Stimulated activated naive CD8-positive, alpha-beta T cell treated with anti-CD3 and anti-CD28 coated beads, Interleukin-15, amount 100 ng/mL, for 72 hours (primary cell): ENCODE results near the gene HIKESHI.
"Not testable (repeated sequence)": the region's sequence is repeated elsewhere in the genome, so short reads cannot be mapped to it uniquely, and the experiment has no call there.

Source experiments
- ATAC-seq: fragments of 150-1000 bp; cut with Tn5 transposase; 2 replicates; pipeline ENCODE4 v1.10.0; 2021; ENCODE audit warnings: mild to moderate bottlenecking, moderate library complexity
- DNase-seq, 2 donors: peaks; one replicate each; pipeline ENCODE4 v3.0.0; 2021 to 2022
- H3K27ac Mint-ChIP-seq, 2 donors: one replicate each; pipeline ENCODE4 v1.8.0; 2022; ENCODE audit warnings: mild to moderate bottlenecking in 2 of 2, mixed read lengths in 2 of 2, moderate library complexity in 2 of 2
- H3K27me3 Mint-ChIP-seq: one replicate; pipeline ENCODE4 v1.8.0; 2022; ENCODE audit warnings: mixed read lengths
- H3K4me1 Mint-ChIP-seq: one replicate; pipeline ENCODE4 v1.8.0; 2022; ENCODE audit warnings: mild to moderate bottlenecking, mixed read lengths
- H3K4me3 Mint-ChIP-seq, 2 donors: one replicate each; pipeline ENCODE4 v1.8.0; 2022; ENCODE audit warnings: mild to moderate bottlenecking in 2 of 2, mixed read lengths in 2 of 2, moderate library complexity in 1 of 2
- H3K9me3 Mint-ChIP-seq, 2 donors: one replicate each; pipeline ENCODE4 v1.8.0; 2022; ENCODE audit warnings: mixed read lengths in 2 of 2

The HIKESHI gene

GRCh38 chr11:86287468-86287796 is 14.6 kb upstream of the HIKESHI start:
- ATAC-seq: no peak
- H3K27ac Mint-ChIP-seq: peak overlapping the region; percentile 83 to 90
- peaks cover 79% of the 10 kb centered on the region for H3K4me1 Mint-ChIP-seq
- H3K27me3 Mint-ChIP-seq: no peaks in the 10 kb centered on the region
- H3K9me3 Mint-ChIP-seq: no peaks in the 10 kb centered on the region
- DNase-seq: no peak
- peak overlapping the region; percentile 26 to 38 for H3K4me3 Mint-ChIP-seq

GRCh38 chr11:86288776-86289507 is 13.1 kb upstream of the HIKESHI start:
- Mint-ChIP-seq H3K4me3 (peak overlapping the region; percentile 24 to 52), H3K27me3 (no peaks in the 10 kb centered on the region), H3K27ac (peak overlapping the region; percentile 42 to 61), H3K9me3 (peaks cover 0 to 5% of the 10 kb centered on the region in 2 donors), H3K4me1 (peaks cover 87% of the 10 kb centered on the region)
- DNase-seq (peak in 1 of 2 donors; percentile 41), ATAC-seq (no peak)

GRCh38 chr11:86289508-86290280 is 12.3 kb upstream of the HIKESHI start:
- not testable (repeated sequence) for H3K9me3 Mint-ChIP-seq
- H3K27ac Mint-ChIP-seq: peak overlapping the region in 1 of 2 donors; percentile 61

GRCh38 chr11:86291466-86292262 is 10.4 kb upstream of the HIKESHI start:
- Mint-ChIP-seq H3K4me1 (peaks cover 67% of the 10 kb centered on the region), H3K27me3 (peaks cover 6% of the 10 kb centered on the region), H3K9me3 (peaks cover 6 to 9% of the 10 kb centered on the region in 2 donors), H3K4me3 (peak overlapping the region in 1 of 2 donors; percentile 28), H3K27ac (peak overlapping the region; percentile 27 to 94)
- DNase-seq: peak; percentile 52 to 71
- ATAC-seq: peak; percentile 36

More at GRCh38 chr11:86289508-86290280, 12.3 kb upstream of the HIKESHI start:
- not testable (repeated sequence) for ATAC-seq, H3K27me3 Mint-ChIP-seq, DNase-seq
- Mint-ChIP-seq H3K4me3 (peak overlapping the region; percentile 24 to 52), H3K4me1 (peaks cover 84% of the 10 kb centered on the region)

GRCh38 chr11:86292912-86293616 is 9.0 kb upstream of the HIKESHI start:
- H3K4me1 Mint-ChIP-seq: peaks cover 53% of the 10 kb centered on the region
- peak overlapping the region; percentile 32 to 57 for H3K4me3 Mint-ChIP-seq
- ATAC-seq: peak; percentile 90
- H3K27ac Mint-ChIP-seq: peak overlapping the region; percentile 83 to 97
- H3K27me3 Mint-ChIP-seq: peaks cover 6% of the 10 kb centered on the region
- peaks cover 6 to 12% of the 10 kb centered on the region in 2 donors for H3K9me3 Mint-ChIP-seq
- peak; percentile 60 to 76 for DNase-seq

- ATAC-seq (no peak), DNase-seq (no peak)
- H3K9me3 Mint-ChIP-seq: peaks cover 6 to 14% of the 10 kb centered on the region in 2 donors
- H3K27ac Mint-ChIP-seq: no peak overlapping the region
- no peak overlapping the region for H3K4me3 Mint-ChIP-seq
- peaks cover 6% of the 10 kb centered on the region for H3K27me3 Mint-ChIP-seq
- H3K4me1 Mint-ChIP-seq: peaks cover 44% of the 10 kb centered on the region
These were observed 8.0 kb upstream of the HIKESHI start for GRCh38 chr11:86294026-86294425.

GRCh38 chr11:86301742-86302091 is 323 bp upstream of the HIKESHI start:
- ATAC-seq: peak; percentile 33
- DNase-seq: no peak
- peaks cover 27% of the 10 kb centered on the region for H3K4me1 Mint-ChIP-seq
- H3K4me3 Mint-ChIP-seq: peak overlapping the region; percentile 91 to 94
- peak overlapping the region in 1 of 2 donors; percentile 94 for H3K27ac Mint-ChIP-seq
- H3K27me3 Mint-ChIP-seq: no peaks in the 10 kb centered on the region
- H3K9me3 Mint-ChIP-seq: peaks cover 0 to 5% of the 10 kb centered on the region in 2 donors

- peak overlapping the region in 1 of 2 donors; percentile 80 for H3K27ac Mint-ChIP-seq
- no peaks in the 10 kb centered on the region for H3K27me3 Mint-ChIP-seq
- ATAC-seq (no peak), DNase-seq (no peak)
- H3K4me3 Mint-ChIP-seq: peak overlapping the region; percentile 91 to 94
- H3K4me1 Mint-ChIP-seq: peaks cover 27% of the 10 kb centered on the region
- peaks cover 0 to under 1% of the 10 kb centered on the region in 2 donors for H3K9me3 Mint-ChIP-seq
These were observed 1.2 kb downstream of the HIKESHI start for GRCh38 chr11:86303257-86303656.

- ATAC-seq: not testable (repeated sequence)
- H3K4me1 Mint-ChIP-seq: peaks cover 32% of the 10 kb centered on the region
These were observed 6.7 kb downstream of the HIKESHI start for GRCh38 chr11:86308710-86309109.

GRCh38 chr11:86313793-86314192 is 11.8 kb downstream of the HIKESHI start:
- Mint-ChIP-seq H3K27me3 (no peaks in the 10 kb centered on the region), H3K4me1 (peaks cover 26% of the 10 kb centered on the region), H3K27ac (no peak overlapping the region), H3K4me3 (no peak overlapping the region), H3K9me3 (peaks cover 0 to 4% of the 10 kb centered on the region in 2 donors)
- DNase-seq (no peak), ATAC-seq (no peak)

More at GRCh38 chr11:86308710-86309109, 6.7 kb downstream of the HIKESHI start:
- H3K27me3 Mint-ChIP-seq, DNase-seq, H3K9me3 Mint-ChIP-seq, H3K27ac Mint-ChIP-seq, H3K4me3 Mint-ChIP-seq: not testable (repeated sequence)

GRCh38 chr11:86314636-86315035 is 12.6 kb downstream of the HIKESHI start:
- no peak overlapping the region for H3K4me3 Mint-ChIP-seq
- ATAC-seq (no peak), DNase-seq (no peak)
- H3K9me3 Mint-ChIP-seq: peaks cover 0 to 4% of the 10 kb centered on the region in 2 donors
- H3K27ac Mint-ChIP-seq: no peak overlapping the region
- no peaks in the 10 kb centered on the region for H3K27me3 Mint-ChIP-seq
- H3K4me1 Mint-ChIP-seq: peaks cover 26% of the 10 kb centered on the region

GRCh38 chr11:86335131-86335767 is 33.2 kb downstream of the HIKESHI start:
- Mint-ChIP-seq H3K27ac (peak overlapping the region in 1 of 2 donors; percentile 62), H3K27me3 (no peaks in the 10 kb centered on the region), H3K4me1 (no peaks in the 10 kb centered on the region), H3K9me3 (no peaks in the 10 kb centered on the region), H3K4me3 (no peak overlapping the region)
- ATAC-seq (no peak), DNase-seq (no peak)

- no peak overlapping the region for H3K4me3 Mint-ChIP-seq
- H3K4me1 Mint-ChIP-seq: peaks cover 12% of the 10 kb centered on the region
- no peaks in the 10 kb centered on the region for H3K9me3 Mint-ChIP-seq
- no peak overlapping the region for H3K27ac Mint-ChIP-seq
- DNase-seq (no peak), ATAC-seq (no peak)
- no peaks in the 10 kb centered on the region for H3K27me3 Mint-ChIP-seq
These were observed 35.2 kb downstream of the HIKESHI start for GRCh38 chr11:86337227-86337626.

- no peaks in the 10 kb centered on the region for H3K9me3 Mint-ChIP-seq
- no peak overlapping the region for H3K27ac Mint-ChIP-seq
- no peaks in the 10 kb centered on the region for H3K27me3 Mint-ChIP-seq
- DNase-seq (no peak), ATAC-seq (no peak)
- no peak overlapping the region for H3K4me3 Mint-ChIP-seq
- peaks cover 29% of the 10 kb centered on the region for H3K4me1 Mint-ChIP-seq
These were observed 39.3 kb downstream of the HIKESHI start for GRCh38 chr11:86341382-86341781.
